A549 (cell line): Measurements from ENCODE around the gene SSMEM1. TPM values are rescaled to one million over a fixed set of nuclear protein-coding genes. Genes with fewer than 3 reads are reported as not detected.

Source experiments
- ATAC-seq, 2 experiments: fragments of 200-7000 bp in 1 of 2; fragments of >200 bp in 1 of 2; cut with Nextera tagmentation in 1 of 2; cut with Tn5 transposase in 1 of 2; 3 replicates each; pipeline versions ENCODE4 v1.8.0 to v1.9.1; 2018 to 2020; ENCODE audit warnings: mild to moderate bottlenecking in 1 of 2, moderate library complexity in 1 of 2
- CTCF ChIA-PET: fragments of 300-600 bp; sonication (Branson Sonifier 250); formaldehyde crosslinking; extraction: SDS; loops from one replicate; lab custom pipeline; 2021; ENCODE audit warnings: antibody characterized with exemption, inconsistent platforms; lab: Yijun Ruan, JAX
- POLR2A ChIA-PET: fragments of 350-600 bp; formaldehyde crosslinking; extraction: SDS; loops from one replicate; lab custom pipeline; 2021; ENCODE audit warnings: antibody characterized with exemption, inconsistent platforms; lab: Yijun Ruan, JAX
- DNase-seq, 2 experiments: peaks; one replicate each; pipeline versions ENCODE4 v3.0.0 to v3.0.0-alpha.2; 2011 to 2016; ENCODE audit warnings: low read depth in 1 of 2, low spot score in 1 of 2
- FAIRE-seq: peaks from 2 replicates; lab custom pipeline; 2011; peaks lifted over from hg19 to GRCh38; lab: Jason Lieb, UNC
- H3K27ac ChIP-seq, 2 experiments: fragments of >200 bp; sonication (Bioruptor Twin); formaldehyde crosslinking; 3 replicates each; pipeline ENCODE4 v1.5.1; 2016 to 2017
- H3K4me1 ChIP-seq: fragments of >200 bp; sonication (Bioruptor Twin); formaldehyde crosslinking; 3 replicates; pipeline ENCODE4 v1.6.1; 2016
- H3K4me2 ChIP-seq: fragments of >200 bp; sonication (Bioruptor Twin); formaldehyde crosslinking; 3 replicates; pipeline ENCODE4 v1.6.1; 2016
- H3K4me3 ChIP-seq: fragments of >200 bp; sonication (Bioruptor Twin); formaldehyde crosslinking; 3 replicates; pipeline ENCODE4 v1.5.1; 2016
- H3K9me3 ChIP-seq: fragments of >200 bp; sonication (Bioruptor Twin); formaldehyde crosslinking; 3 replicates; pipeline ENCODE4 v1.6.1; 2016
- CBX2 ChIP-seq: fragments of 200-600 bp; sonication (generic); IDR thresholded peaks from 2 replicates; pipeline ENCODE4 v1.6.1; 2016; ENCODE audit warnings: low read depth, mild to moderate bottlenecking, borderline replicate concordance
- CBX8 ChIP-seq: fragments of 200-600 bp; sonication (generic); IDR thresholded peaks from 2 replicates; pipeline ENCODE4 v1.6.1; 2016
- CEBPB ChIP-seq, 2 experiments: fragments of >200 bp in 1 of 2; sonication (Bioruptor Twin) in 1 of 2; formaldehyde crosslinking in 1 of 2; IDR thresholded peaks; 2 replicates each; pipeline ENCODE4 v1.6.1; 2012 to 2016
- CHD4 ChIP-seq: fragments of 200-600 bp; sonication (generic); IDR thresholded peaks from 2 replicates; pipeline ENCODE4 v1.6.1; 2016; ENCODE audit warnings: antibody characterized with exemption, mild to moderate bottlenecking, borderline replicate concordance
- EP300 ChIP-seq, 2 experiments: fragments of >200 bp; sonication (Bioruptor Twin); formaldehyde crosslinking; IDR thresholded peaks; 2 replicates in 1 of 2; 3 replicates in 1 of 2; pipeline ENCODE4 v1.6.1; 2016 to 2017
- FOSB ChIP-seq: fragments of 250-450 bp; sonication (Bioruptor Pico); IDR thresholded peaks from 2 replicates; pipeline ENCODE4 v1.5.0; 2020; ENCODE audit warnings: mild to moderate bottlenecking, moderate library complexity
- FOXS1 ChIP-seq: fragments of 250-450 bp; sonication (Bioruptor Pico); IDR thresholded peaks from 2 replicates; pipeline ENCODE4 v1.5.0; 2020; ENCODE audit warnings: mild to moderate bottlenecking, moderate library complexity
- GATA3 ChIP-seq: IDR thresholded peaks from 2 replicates; pipeline ENCODE4 v1.6.1; 2012; ENCODE audit warnings: borderline replicate concordance
- HDAC2 ChIP-seq: fragments of 200-600 bp; sonication (generic); IDR thresholded peaks from 2 replicates; pipeline ENCODE4 v1.6.1; 2016
- HEYL ChIP-seq: fragments of 250-450 bp; sonication (Bioruptor Pico); IDR thresholded peaks from 2 replicates; pipeline ENCODE4 v1.8.0; 2021; ENCODE audit warnings: mild to moderate bottlenecking, moderate library complexity
- HOXA7 ChIP-seq: fragments of 250-450 bp; sonication (Bioruptor Pico); IDR thresholded peaks from 2 replicates; pipeline ENCODE4 v1.5.0; 2020; ENCODE audit warnings: mild to moderate bottlenecking, moderate library complexity
- HOXB13 ChIP-seq: fragments of 250-450 bp; sonication (Bioruptor Pico); IDR thresholded peaks from 2 replicates; pipeline ENCODE4 v1.5.0; 2020; ENCODE audit warnings: low read depth, mild to moderate bottlenecking, moderate library complexity
- HOXB5 ChIP-seq: fragments of 250-450 bp; sonication (Bioruptor Pico); IDR thresholded peaks from 2 replicates; pipeline ENCODE4 v1.5.0; 2020; ENCODE audit warnings: mild to moderate bottlenecking, moderate library complexity
- JUN ChIP-seq, 2 experiments: fragments of >200 bp; sonication (Bioruptor Twin); formaldehyde crosslinking; IDR thresholded peaks; 2 replicates in 1 of 2; 3 replicates in 1 of 2; pipeline ENCODE4 v1.6.1; 2016 to 2017
- KDM1A ChIP-seq: fragments of 200-600 bp; sonication (generic); IDR thresholded peaks from 2 replicates; pipeline ENCODE4 v1.6.1; 2016; ENCODE audit warnings: low read depth, mild to moderate bottlenecking
- MAFK ChIP-seq: fragments of 450-650 bp; IDR thresholded peaks from 2 replicates; pipeline ENCODE4 v1.6.1; 2014; ENCODE audit not compliant: partially characterized antibody
- MYC ChIP-seq: IDR thresholded peaks from 2 replicates; pipeline ENCODE4 v1.6.1; 2012; ENCODE audit warnings: mild to moderate bottlenecking, inconsistent platforms, low read length, improper control_type of control experiment, borderline replicate concordance
- NFE2L2 ChIP-seq: fragments of 150-350 bp; conservative IDR thresholded peaks from 2 replicates; pipeline ENCODE4 v1.6.1; 2014; ENCODE audit warnings: low read length
- NPAS2 ChIP-seq: fragments of 250-450 bp; sonication (Bioruptor Pico); IDR thresholded peaks from 2 replicates; pipeline ENCODE4 v1.8.0; 2022; ENCODE audit warnings: mild to moderate bottlenecking, moderate library complexity, borderline replicate concordance
- POLR2A ChIP-seq: IDR thresholded peaks from 2 replicates; pipeline ENCODE4 v1.6.1; 2012; ENCODE audit warnings: mild to moderate bottlenecking, low read length
- POLR2AphosphoS2 ChIP-seq: conservative IDR thresholded peaks from 2 replicates; pipeline ENCODE4 v1.6.1; 2012; ENCODE audit warnings: low read length, improper control_type of control experiment, inconsistent platforms
- RARB ChIP-seq: fragments of 250-450 bp; sonication (Bioruptor Pico); IDR thresholded peaks from 2 replicates; pipeline ENCODE4 v1.8.0; 2021; ENCODE audit warnings: mild to moderate bottlenecking, moderate library complexity
- TFCP2L1 ChIP-seq: fragments of 250-450 bp; sonication (Bioruptor Pico); IDR thresholded peaks from 2 replicates; pipeline ENCODE4 v1.5.0; 2021; ENCODE audit warnings: mild to moderate bottlenecking
- ZC3H11A ChIP-seq: fragments of 450-650 bp; IDR thresholded peaks from 2 replicates; pipeline ENCODE4 v1.6.1; 2014; ENCODE audit warnings: antibody characterized with exemption, mild to moderate bottlenecking
- ZFP36 ChIP-seq: fragments of 450-650 bp; IDR thresholded peaks from 2 replicates; pipeline ENCODE4 v1.6.1; 2014; ENCODE audit warnings: borderline replicate concordance; ENCODE audit not compliant: partially characterized antibody
- whole genome bisulfite sequencing: methylation state at CpG from one replicate; pipeline ENCODE4 v1.1.6; 2017; ENCODE audit errors: missing lambda C conversion rate; 5-methylcytosine and 5-hydroxymethylcytosine counted together
- polyA plus RNA-seq, 4 experiments: library from polyadenylated mRNA; depleted of rRNA in 3 of 4; stranded (reverse); fragments of >200 nt; fragmentation: RNase III in 1 of 4; extraction: RNeasy Plus Mini Kit Qiagen cat#74134 plus additional on column Dnase treatment in 1 of 4; gene quantifications; 2 replicates in 3 of 4; 3 replicates in 1 of 4; pipeline ENCODE4 v1.2.3, GENCODE V29; 2011 to 2017
- TF ChIP-seq, protein P1 (sequence below): fragments of >200 bp; sonication (Bioruptor Twin); formaldehyde crosslinking; IDR thresholded peaks from 3 replicates; pipeline ENCODE4 v1.6.1; 2016
- TF ChIP-seq, protein P2 (sequence below): fragments of >200 bp; sonication (Bioruptor Twin); formaldehyde crosslinking; IDR thresholded peaks from 3 replicates; pipeline ENCODE4 v1.5.1; 2016
- TF ChIP-seq, protein P3 (sequence below): IDR thresholded peaks from 2 replicates; pipeline ENCODE4 v1.6.1; 2012; ENCODE audit warnings: low read depth, borderline replicate concordance
- TF ChIP-seq, protein P4 (sequence below): IDR thresholded peaks from 2 replicates; pipeline ENCODE4 v1.6.1; 2012

SSMEM1 gene
- polyA plus RNA-seq, 2 of the 4 experiments (the other 2 are of a cell fraction) = not detected

DNA sequence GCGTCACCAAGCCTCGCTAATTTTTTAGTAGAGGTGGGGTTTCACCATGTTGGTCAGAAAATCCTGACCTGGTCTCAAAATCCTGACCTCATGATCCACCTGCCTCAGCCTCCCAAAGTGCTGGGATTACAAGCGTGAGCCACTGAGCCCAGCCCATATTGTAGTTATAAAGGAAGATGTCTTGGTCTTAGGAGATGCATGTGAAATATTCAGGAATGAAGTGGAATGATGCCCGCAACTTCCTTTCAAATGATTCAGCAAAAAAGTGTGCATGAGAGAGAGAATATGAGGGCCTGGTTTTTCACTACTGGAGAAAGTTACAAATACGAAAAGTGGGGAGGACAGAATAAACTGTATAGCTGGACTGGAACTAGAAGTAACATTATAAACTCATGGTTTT, 18.3 kb upstream of the SSMEM1 start:
- CTCF ChIA-PET = interaction anchor here (0.6 kb wide), 1 partner anchor 635 kb away, joined by 3 read pairs; no protein-coding TSS in a partner anchor
- POLR2A ChIA-PET = interaction anchor here (2.0 kb wide), 1 partner anchor 16 kb away, joined by 6 read pairs; the partner anchor contains the start of gene TMEM209
- no peak for DNase-seq
- no peak for ATAC-seq
- 93% methylated on average over 5 of the region's 5 CpGs for WGBS
- TF ChIP-seq MAFK = peak; percentile 36
- TF ChIP-seq, protein P1, sequence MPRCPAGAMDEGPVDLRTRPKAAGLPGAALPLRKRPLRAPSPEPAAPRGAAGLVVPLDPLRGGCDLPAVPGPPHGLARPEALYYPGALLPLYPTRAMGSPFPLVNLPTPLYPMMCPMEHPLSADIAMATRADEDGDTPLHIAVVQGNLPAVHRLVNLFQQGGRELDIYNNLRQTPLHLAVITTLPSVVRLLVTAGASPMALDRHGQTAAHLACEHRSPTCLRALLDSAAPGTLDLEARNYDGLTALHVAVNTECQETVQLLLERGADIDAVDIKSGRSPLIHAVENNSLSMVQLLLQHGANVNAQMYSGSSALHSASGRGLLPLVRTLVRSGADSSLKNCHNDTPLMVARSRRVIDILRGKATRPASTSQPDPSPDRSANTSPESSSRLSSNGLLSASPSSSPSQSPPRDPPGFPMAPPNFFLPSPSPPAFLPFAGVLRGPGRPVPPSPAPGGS = no peak
- TF ChIP-seq, all 56 proteins: peak for 1
- no peak overlapping the region for H3K27ac ChIP-seq
- no peak overlapping the region for H3K4me2 ChIP-seq
- no peaks in the 10 kb centered on the region for H3K4me1 ChIP-seq
- H3K4me3 ChIP-seq = no peak overlapping the region
- H3K9me3 ChIP-seq = no peaks in the 10 kb centered on the region
- FAIRE-seq = no peak

DNA sequence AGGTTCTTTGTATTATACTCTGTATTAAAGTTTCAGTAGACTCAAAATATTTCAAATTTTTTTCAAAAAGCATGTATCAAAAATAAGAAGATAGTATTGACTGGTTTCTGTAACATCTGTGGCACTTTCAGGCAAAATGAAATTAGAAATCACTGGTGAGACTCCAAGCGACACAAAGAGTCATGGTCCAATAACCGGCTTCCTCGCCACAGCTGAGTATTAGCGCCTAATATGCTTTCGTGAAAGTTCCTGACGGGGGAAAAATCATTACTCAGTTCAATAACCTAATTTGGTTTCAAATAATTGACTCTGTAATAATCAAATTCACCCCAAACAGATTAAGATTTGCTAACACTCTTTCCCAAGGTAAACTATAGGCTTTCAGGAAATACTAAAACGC, 15.9 kb upstream of the SSMEM1 start:
- 96% methylated on average over 7 of the region's 7 CpGs for WGBS
- CTCF ChIA-PET = interaction anchor here (1.1 kb wide), 1 partner anchor 19 kb away, joined by 4 read pairs; no protein-coding TSS in a partner anchor
- no peak for ATAC-seq

DNA sequence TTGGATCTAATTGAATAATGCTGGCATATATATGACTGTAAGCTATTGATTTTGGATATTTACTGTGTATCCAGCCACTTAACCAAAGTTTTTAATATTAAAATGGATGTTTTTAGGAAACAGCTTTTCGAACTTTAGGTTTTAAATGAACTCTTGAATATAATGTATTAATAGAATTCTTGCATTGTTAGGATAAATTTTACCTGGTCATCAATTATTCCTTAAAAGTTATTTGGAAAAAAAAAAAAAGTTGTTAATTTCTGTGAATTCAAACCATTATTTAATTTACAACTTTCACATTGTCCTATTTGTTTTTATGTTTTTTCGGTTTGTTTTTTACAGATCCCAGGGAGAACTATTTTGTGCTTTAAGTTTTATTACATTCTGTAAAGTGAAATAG, 12.3 kb upstream of the SSMEM1 start:
- H3K4me1 ChIP-seq = no peaks in the 10 kb centered on the region
- 95% methylated on average over 2 of the region's 2 CpGs for WGBS
- H3K4me3 ChIP-seq = no peak overlapping the region
- H3K9me3 ChIP-seq = no peaks in the 10 kb centered on the region
- CTCF ChIA-PET = no interaction called here
- DNase-seq (no peak), FAIRE-seq (no peak), ATAC-seq (no peak)
- POLR2A ChIA-PET = interaction anchor here (0.7 to 1.9 kb wide), 2 partner anchors 10 to 1959 kb away, joined by 3 to 6 read pairs; partner anchors contain the start of gene TMEM209
- no peak for TF ChIP-seq MAFK
- no peak for TF ChIP-seq NFE2L2
- TF ChIP-seq CEBPB (IDR thresholded peaks at IDR 0.05) = no peak
- no peak for TF ChIP-seq TFCP2L1 (CRISPR knock-in tag)
- TF ChIP-seq NPAS2 (CRISPR knock-in tag) = no peak
- TF ChIP-seq KDM1A = no peak
- TF ChIP-seq HOXB5 (CRISPR knock-in tag) = no peak
- TF ChIP-seq ZC3H11A = no peak
- H3K27ac ChIP-seq = no peak overlapping the region
- H3K4me2 ChIP-seq = no peak overlapping the region

More for the DNA sequence above, 15.9 kb upstream of the SSMEM1 start:
- TF ChIP-seq JUN (IDR thresholded peaks at IDR 0.05) (no peak), RARB (no peak), FOXS1 (CRISPR knock-in tag) (no peak), HDAC2 (no peak), EP300 (IDR thresholded peaks at IDR 0.05) (no peak)
- TF ChIP-seq, protein P2, sequence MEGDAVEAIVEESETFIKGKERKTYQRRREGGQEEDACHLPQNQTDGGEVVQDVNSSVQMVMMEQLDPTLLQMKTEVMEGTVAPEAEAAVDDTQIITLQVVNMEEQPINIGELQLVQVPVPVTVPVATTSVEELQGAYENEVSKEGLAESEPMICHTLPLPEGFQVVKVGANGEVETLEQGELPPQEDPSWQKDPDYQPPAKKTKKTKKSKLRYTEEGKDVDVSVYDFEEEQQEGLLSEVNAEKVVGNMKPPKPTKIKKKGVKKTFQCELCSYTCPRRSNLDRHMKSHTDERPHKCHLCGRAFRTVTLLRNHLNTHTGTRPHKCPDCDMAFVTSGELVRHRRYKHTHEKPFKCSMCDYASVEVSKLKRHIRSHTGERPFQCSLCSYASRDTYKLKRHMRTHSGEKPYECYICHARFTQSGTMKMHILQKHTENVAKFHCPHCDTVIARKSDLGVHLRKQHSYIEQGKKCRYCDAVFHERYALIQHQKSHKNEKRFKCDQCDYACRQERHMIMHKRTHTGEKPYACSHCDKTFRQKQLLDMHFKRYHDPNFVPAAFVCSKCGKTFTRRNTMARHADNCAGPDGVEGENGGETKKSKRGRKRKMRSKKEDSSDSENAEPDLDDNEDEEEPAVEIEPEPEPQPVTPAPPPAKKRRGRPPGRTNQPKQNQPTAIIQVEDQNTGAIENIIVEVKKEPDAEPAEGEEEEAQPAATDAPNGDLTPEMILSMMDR = no peak
- Histone ChIP-seq H3K4me1 (no peaks in the 10 kb centered on the region), H3K27ac (no peak overlapping the region), H3K4me2 (no peak overlapping the region), H3K9me3 (no peaks in the 10 kb centered on the region), H3K4me3 (no peak overlapping the region)
- DNase-seq = no peak
- FAIRE-seq = no peak
- POLR2A ChIA-PET = interaction anchor here (1.6 kb wide), 1 partner anchor 13 kb away, joined by 6 read pairs; the partner anchor contains the start of gene TMEM209

DNA sequence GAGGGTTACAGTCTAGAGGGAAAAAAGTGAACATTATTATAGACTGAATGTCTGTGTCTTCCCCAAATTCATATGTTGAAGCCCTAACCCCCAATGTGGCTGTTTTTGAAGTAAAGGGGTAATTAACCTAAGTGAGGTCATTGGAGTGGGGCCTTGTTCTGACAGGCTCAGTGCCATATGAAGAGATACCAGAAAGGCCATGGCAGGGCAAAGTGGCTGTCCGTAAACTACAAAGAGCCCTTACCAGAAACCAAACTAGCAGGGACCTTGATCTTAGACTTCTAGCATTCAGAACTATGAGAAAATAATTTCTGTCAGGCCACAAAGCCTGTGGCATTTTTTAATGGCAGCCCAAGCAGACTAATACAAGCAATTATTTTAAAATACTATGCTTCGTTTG, 11.2 kb upstream of the SSMEM1 start:
- H3K9me3 ChIP-seq = no peaks in the 10 kb centered on the region
- no peak overlapping the region for H3K4me2 ChIP-seq
- TF ChIP-seq ZC3H11A (no peak), CBX8 (no peak), HEYL (CRISPR knock-in tag) (no peak), FOSB (CRISPR knock-in tag) (no peak), CHD4 (no peak), HOXA7 (CRISPR knock-in tag) (no peak), MYC (no peak), CBX2 (no peak), HOXB13 (no peak), POLR2AphosphoS2 (no peak), NPAS2 (CRISPR knock-in tag) (no peak), GATA3 (no peak), POLR2A (no peak), KDM1A (no peak), ZFP36 (no peak), CEBPB (IDR thresholded peaks at IDR 0.05) (no peak), FOXS1 (CRISPR knock-in tag) (no peak)
- TF ChIP-seq, protein P3, sequence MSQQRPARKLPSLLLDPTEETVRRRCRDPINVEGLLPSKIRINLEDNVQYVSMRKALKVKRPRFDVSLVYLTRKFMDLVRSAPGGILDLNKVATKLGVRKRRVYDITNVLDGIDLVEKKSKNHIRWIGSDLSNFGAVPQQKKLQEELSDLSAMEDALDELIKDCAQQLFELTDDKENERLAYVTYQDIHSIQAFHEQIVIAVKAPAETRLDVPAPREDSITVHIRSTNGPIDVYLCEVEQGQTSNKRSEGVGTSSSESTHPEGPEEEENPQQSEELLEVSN = no peak
- TF ChIP-seq, protein P4, sequence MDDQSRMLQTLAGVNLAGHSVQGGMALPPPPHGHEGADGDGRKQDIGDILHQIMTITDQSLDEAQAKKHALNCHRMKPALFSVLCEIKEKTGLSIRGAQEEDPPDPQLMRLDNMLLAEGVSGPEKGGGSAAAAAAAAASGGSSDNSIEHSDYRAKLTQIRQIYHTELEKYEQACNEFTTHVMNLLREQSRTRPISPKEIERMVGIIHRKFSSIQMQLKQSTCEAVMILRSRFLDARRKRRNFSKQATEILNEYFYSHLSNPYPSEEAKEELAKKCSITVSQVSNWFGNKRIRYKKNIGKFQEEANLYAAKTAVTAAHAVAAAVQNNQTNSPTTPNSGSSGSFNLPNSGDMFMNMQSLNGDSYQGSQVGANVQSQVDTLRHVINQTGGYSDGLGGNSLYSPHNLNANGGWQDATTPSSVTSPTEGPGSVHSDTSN = no peak
- POLR2A ChIA-PET = no interaction called here
- 91% methylated on average over 2 of the region's 2 CpGs for WGBS
- no peaks in the 10 kb centered on the region for H3K4me1 ChIP-seq
- CTCF ChIA-PET = no interaction called here
- H3K27ac ChIP-seq = no peak overlapping the region
- H3K4me3 ChIP-seq = no peak overlapping the region
- no peak for ATAC-seq
- DNase-seq = no peak
- FAIRE-seq = no peak
